ENCODE measurements around the gene DCPS.
"Not testable (repeated sequence)": the region's sequence is repeated elsewhere in the genome, so short reads cannot be mapped to it uniquely, and the experiment has no call there.

The DCPS gene

DNA sequence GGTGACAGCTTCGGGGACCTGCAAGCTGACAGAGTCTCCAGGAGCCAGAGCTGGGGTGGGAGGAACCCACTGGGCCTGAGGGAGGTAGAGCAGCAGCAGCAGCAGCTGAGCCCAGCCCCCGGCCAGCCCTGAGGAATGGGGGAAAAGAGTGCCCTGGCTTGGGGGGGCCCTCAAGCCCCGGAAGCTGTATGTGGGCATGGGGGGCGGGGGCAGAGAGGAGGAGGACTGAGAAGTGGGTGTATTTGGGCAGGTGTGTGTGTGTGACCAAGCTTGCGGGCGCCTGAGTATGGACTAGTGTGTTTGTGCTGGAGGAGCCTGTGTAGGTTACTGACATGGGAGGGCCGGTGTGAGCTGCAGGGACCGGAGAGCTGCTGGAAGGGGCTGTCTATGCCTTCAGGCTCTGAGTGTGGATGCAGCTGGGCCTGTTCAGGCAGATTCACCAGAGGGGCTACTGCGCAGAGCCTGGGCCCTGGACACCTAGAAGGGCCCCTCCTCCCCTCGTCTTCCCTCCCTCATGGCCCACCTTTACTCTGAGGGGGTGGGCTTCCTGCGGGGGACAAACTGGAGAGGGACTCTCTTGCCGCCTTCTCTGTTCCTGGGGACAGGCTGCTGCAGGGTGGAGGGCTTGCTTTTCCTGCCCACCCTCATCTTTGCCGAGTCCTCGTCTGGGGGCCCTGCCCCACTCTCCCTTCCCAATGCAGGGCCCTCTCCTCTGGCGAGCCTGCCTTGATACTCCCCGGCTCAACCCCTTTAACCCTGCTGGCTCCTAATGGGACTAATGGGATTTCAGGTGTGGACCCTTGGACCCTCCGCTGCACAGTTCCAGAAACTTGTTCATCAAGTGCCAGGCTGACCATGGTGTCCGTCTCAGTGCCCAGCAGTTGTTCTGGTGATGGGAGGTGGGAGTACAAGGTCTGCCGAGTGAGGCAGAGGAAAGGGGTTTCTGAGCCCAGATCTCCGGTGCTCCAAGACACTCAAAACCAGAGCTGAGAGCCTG, 79.8 kb downstream of the DCPS start:
- DNase-seq (ENCODE audit: low read depth, low spot score): no peak

DNA sequence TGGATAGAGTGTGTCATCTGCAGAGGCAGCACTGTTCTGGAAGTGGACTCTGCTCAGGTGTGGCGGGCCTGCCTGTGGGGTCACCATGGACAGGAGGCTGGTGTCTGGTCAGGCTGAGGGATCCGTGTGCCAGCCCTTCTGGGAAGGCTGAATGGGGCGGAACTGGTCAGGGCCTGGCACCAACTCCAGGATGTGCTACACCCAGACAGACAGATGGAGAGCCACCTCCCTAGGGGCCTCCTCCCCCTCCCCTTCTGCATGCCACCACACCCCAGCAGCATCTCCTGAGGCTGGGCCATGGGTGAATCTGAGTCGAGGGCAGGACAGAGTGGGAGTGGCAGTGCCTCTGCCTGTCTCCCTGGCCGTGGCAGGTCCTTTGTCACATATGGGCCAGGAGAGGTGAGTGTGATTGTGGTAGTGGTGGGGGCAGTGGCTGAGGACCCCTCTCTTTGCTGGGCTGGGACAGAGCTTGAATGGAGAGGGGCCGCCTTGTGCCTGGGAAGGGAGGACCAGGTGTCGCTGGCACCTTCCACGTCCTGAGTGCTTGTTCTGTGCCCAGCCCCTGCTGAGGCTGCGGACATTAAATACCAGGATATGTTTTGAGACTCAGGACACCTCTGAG, 80.7 kb downstream of the DCPS start:
- DNase-seq (ENCODE audit: low read depth, low spot score): no peak

DNA sequence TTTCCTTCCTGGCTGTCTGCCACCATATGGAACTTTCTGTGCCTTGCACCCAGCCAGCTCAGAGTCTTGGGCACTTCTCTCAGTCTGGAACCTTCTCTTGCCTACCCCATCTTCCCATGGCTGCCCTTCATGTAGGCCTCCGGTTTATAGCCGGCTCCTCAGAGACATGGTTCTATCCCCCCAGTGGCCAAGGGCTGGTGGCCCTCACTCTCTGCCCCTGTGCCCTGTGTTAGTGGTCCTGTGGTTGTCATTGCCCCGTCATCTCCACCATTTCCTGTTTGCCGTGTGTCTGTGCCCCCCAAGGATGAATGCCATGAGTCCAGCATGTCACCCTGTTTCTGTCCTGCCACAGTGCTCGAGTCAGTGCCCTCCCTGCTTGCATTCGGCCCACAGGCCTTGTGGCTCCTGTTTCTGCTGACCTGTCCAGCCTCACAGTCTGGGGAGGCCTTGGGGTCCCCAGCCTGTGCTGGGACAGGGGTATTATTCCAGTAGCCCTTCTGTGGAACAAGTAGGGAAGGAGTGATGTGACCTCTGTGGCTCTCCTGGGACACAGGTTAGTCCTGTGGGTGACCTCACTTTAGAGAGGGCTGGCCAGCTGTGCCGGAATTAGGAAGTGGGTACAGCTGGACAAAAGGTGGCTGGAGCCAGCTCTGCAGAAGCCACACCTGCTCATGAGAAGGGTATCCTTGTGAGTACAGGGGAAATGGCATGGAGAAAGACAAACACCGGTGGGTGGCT, 82.3 kb downstream of the DCPS start:
- no peak for DNase-seq (ENCODE audit: low read depth, low spot score)

DNA sequence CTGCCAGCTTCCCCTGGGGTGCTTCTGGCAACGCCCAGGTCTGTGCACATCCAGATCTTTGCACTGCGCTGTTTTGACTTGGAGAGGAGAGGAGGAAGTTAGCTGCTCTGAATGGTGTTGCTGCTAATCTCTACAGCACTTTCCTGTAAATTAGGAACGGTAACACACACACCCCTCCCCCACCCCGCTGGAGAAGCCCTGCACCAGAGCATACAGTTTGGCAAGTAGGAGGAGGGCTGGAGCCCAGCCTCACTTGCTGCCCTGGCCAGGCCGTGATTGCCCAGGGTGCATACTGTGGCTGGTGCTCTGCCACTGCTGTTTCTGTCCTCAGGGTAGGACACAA, 82.8 kb downstream of the DCPS start:
- DNase-seq (ENCODE audit: low read depth, low spot score): not testable (repeated sequence)

DNA sequence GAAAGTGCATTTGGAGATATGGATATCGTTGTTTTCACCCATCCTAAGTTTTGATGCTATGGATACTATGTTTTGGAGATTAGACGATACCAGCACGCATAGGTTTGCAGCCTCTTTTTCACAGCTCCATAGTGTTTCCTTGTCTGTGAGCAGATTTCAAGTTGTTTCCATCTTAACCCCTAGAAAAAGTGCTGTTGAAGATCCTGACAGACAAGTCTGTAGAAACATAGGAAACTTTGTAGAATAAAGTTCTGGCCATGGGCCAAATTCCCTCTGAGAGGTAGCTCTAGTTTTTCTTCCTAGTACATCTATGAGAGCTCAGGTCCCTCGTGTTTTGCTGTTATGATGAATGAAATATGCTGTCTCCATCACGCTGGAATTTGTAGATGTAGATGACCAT, 84.0 kb downstream of the DCPS start:
- no peak for DNase-seq (ENCODE audit: low read depth, low spot score)

DNA sequence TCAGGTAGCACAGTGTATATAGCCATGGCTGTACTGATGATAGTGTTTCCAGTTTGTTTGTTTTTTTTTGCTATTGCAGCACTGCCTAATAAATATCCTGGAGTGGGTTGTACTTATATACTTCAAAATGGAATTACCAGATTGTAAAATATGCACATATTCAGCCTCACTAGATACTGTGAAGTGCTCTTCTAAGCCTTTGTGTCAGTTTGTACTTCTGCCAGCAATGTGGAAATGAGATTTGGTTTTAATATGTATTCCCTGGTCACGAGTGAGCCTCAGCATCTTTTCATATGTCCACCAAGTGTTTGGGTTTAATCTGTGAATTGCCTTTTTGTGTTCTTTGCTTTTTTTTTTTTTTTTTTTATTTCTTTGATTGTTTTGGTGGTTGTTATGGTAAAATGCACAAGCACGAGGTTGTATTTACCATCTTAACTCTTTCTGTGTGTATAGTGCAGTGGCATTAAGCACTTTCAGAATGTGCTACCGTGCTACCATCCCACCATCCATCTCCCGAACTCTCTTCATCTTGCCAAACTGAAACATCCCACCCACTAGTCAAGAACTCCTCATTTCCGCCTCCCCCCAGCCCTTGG, 86.5 kb downstream of the DCPS start:
- DNase-seq (ENCODE audit: low read depth, low spot score): no peak

DNA sequence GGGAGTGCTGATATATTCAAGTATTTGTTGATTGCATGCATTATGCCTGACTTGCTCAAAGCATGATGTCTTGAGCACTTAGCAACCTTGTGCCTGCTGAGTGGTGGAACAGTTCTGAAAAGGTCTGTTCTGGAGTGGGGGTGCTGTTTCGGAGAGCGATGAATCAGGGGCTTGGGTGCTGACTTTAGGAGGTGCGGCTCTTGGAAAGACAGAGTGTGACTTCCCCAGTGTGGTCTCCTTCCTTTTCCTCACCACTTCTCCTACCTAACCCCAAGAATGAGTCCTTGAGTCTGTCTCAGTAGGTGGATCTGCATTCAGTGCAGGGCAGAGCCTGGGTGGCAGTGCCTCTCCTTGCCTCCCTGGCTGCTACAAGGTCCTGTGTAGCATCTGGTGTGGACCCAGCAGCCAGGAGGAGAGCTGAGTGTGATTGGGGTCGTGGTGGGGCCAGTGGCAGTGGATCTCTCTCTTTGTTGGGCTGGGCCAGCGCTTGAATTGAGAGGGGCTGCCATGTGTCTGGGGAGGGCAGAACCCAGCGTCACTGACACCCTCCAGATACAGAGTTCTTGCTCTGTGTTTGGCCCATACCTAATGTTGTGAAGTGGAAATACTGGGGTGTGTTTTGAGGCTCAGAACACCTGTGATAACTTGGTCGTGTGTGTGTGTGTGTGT, 87.6 kb downstream of the DCPS start:
- DNase-seq (ENCODE audit: low read depth, low spot score): no peak

DNA sequence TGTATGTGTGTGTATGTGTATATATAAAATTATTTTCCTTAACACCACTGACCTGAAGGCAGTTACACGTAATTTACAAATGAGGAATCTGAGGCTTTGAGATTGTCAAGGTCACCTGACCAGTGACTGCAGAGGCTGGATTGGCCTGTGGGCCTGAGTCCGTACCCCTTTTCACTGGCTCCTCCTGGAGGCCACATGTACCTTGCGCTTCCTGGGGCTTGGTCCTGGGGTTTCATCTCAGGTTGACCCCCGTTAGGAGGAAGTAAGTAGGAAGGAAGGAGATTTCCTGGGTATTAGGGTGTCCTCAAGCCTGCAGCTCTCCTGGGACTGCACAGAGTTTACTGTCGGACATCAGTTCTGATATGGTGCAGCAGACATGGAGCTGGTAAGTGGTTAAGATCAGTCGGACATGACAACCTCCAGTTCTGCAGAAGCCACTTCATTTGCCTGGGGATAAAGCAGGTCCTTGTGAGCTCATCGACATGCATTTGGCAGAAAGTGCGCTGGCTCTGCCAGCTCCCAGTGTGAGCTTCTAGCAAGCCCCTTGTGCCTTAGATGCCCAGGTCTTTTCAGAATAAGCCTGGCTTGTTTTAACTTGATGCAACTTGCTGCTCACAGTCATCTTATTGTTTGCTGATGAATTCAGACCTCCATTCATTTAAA, 88.2 kb downstream of the DCPS start:
- DNase-seq (ENCODE audit: low read depth, low spot score): peak; percentile 31

DNA sequence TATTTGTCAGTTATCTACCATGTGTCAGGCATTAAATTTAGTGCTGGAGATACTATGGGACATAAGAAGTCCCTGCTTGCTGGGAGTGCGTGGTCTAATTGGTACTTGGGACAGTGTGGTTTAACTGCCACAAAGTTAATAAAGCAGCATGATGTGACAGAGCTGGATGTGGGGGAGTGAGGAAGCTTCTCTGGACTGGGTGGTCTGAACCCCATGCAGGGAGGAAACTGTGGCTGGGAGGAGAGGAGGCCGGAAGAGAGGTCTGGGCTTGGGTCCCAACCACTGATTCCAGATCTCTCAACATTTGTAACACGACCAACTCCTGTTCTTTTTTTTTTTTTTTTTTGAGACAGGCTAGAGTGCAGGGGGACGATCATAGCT, 88.8 kb downstream of the DCPS start:
- no peak for DNase-seq (ENCODE audit: low read depth, low spot score)

DNA sequence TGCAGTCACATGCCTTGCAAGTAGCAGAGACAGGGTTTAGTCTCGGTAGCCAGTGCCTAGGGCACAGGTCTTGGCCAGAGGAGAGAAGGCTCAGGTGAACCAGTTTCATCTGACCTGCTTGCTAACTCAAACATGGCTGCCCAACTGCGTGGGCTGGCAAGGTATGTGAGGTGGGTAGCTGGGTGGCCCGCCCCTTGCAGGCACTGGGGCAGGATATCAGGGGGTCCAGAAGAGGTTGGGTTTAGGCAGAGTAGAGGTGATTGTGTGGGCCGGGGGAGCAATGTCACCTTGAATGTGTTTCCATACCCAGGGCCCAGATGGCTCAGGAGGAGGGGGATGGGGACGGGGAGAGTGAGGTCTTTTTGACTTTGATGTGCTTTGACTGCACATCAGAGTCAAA, 89.3 kb downstream of the DCPS start:
- no peak for DNase-seq (ENCODE audit: low read depth, low spot score)

DNA sequence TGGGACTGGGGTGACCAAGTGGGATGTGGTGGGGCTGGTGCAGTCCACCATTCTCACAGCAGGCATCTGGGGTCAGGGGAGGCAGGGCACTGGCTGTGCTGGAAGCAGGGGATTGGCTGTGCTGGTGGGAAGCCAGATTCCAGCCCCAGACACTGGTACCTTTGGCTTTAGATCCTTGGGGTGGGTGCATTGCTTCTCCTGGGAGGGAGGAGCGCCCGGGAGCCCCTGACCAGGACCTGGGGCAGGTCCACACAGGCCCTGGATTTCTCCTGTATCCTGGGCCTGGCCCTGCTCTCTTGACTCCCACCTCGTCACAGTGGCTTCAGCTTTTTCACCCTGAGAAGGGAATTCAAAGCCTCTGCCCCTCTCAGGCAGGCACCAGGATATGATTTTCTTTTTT, 90.2 kb downstream of the DCPS start:
- DNase-seq (ENCODE audit: low read depth, low spot score): no peak

DNA sequence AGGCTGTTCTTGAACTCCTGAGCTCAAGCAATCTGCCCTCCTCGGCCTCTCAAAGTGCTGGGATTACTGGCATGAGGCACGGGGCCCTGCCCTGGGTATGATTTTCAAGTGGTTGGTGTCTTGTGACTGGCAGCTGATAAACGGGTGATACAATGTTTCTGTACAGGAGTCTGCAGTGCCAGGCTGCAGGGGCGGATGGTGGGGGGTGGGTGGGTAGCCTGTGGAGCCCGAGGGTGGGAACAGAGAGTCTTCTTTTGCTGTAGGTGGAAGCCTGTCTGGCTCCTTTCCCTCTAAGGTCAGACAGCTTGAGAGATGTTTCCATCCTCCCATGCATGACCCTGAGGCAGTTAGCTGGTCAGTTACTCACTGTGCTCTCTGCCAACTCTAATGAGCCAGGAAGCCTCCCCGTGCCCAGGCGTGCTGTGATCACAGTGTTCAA, 90.8 kb downstream of the DCPS start:
- DNase-seq (ENCODE audit: low read depth, low spot score): not testable (repeated sequence)

Data from astrocyte of the hippocampus (primary cell).